GM19328 (cell line): ENCODE results near the gene OSBPL8.

Experiments used
- ATAC-seq: cut with Tn5 transposase; IDR thresholded peaks from one replicate; pipeline ENCODE4 v1.9.1; 2021; ENCODE audit warnings: mild to moderate bottlenecking, moderate library complexity; ENCODE audit not compliant: unreplicated experiment

The OSBPL8 gene

DNA sequence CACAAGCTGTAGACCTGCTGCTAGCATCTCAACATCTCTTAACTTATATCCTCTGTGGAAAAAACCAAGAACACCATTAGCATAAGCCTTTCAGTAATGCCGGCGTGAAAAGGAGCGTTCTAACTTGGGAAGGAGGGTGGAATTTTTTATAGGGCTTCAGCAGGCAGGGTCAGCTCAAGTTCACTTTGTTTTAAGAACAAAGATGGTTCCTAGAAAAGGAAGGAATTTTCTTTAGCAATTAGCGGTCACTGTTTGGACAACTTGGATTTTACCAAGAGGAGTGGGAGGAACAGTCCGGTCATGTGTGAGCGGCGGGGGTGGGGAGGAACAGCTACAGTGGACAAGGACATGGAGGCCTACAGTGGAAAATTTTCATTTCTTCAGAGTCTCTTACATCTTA, 247.3 kb downstream of the OSBPL8 start:
- no peak for ATAC-seq

DNA sequence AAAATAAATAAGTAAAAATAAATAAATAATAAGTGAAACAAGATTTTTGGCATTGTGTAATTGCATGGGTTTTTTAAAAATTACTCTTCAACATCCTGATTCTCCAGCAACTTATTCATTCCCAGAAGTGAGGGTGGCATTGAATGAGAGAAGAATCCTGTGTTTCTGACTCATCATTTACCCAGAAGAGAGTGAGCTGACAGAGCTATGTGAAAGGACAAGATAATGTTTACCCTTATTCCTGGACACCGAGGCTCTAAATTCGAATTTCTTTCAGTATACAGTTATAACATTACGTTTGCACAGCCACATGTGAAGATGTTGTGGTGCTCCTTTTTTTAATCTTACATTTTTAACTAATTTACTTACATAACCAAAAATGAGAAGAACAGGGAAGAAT, 247.8 kb downstream of the OSBPL8 start:
- no peak for ATAC-seq

DNA sequence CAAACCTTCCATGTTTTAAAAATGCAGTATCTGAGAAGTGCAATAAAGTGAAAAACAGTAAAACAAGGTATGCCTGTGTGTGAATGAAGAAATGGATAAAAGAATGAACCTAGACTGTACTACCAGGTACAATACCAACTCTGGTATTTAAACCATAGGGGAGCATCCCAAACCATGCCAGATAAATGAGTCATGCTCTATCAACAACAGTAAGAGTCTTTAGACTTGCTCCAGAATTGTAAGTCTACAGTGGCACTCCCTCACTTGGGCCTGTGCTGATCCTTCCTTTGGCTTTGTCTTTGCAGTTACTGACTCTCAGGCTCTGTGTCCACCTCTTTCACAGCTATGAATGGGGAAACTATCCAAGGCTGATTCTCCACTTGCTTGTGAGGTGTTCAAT, 249.5 kb downstream of the OSBPL8 start:
- no peak for ATAC-seq

DNA sequence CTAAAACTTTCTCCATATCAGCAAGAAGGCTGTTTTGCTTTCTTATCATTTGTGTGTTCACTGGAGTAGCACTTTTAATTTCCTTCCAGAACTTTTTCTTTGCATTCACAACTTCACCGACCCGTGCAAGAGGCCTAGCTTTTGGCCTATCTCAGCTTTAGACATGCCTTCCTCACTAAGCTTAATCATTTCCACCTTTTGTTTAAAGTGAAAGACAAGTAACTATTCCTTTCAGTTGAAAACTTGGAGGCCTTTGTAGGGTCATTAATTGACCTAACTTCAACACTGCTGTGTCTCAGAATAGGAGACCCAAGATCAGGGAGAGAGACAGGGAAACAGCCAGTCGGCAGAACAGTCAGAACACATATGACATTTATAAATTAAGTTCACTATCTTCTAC, 250.7 kb downstream of the OSBPL8 start:
- no peak for ATAC-seq

DNA sequence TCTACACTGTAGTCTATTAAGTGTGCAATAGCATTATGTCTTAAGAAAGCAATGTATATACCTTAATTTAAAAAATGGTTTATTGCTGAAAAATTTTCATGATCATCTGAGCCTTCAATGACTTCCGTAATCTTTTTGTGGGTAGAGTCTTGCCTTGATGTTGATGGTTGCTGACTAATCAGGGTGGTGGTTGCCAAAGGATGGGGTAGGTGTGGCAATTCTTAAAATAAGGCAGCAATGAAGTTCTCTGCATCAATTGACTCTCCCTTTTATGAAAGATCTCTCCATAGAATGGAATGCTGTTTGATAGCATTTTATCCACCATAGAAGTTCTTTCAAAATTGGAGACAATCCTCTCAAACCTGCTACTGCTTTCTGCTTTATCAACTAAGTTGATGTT, 252.5 kb downstream of the OSBPL8 start:
- no peak for ATAC-seq

DNA sequence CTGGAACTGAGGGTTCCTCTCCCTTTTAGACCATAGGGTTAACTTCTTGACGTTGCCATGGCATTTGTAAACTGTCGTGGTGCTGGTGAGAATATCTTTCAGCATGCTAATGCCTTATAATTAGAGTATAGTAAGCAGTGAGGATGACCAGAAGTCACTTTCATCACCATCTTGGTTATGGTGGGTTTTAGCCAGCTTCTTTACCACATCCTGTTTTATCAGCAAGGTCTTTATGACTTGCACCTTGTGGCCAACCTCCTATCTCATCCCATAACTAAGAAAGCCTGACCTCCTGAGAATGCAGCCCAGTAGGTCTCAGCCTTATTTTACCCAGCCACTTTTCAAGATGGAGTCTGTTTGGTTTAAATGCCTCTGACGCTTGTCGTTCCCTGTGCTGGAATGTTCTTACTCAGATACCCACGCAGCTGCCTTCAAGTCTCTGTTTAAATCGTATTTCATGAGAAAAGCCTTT, 255.5 kb downstream of the OSBPL8 start:
- ATAC-seq: no peak

DNA sequence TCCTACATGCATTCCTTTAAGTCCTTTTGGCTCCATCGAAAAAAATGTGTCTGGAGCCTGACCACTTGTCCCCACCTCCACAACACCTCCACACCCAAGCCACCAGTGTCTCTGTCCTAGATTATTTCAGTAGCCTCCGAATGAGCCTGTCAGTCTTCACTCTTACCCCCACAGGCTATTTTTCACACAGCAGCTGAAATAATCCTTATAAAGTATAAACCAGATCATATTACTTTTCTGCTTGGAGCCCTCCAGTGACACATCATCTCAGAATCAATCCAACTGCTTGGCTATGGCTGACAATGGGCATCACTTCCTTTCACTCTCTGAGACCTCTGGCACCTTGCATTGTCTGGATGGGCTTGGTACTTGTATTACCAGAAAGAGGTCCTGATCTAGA, 256.2 kb downstream of the OSBPL8 start:
- no peak for ATAC-seq
